ENCODE results near the gene MOB2.

MOB2 gene

DNA sequence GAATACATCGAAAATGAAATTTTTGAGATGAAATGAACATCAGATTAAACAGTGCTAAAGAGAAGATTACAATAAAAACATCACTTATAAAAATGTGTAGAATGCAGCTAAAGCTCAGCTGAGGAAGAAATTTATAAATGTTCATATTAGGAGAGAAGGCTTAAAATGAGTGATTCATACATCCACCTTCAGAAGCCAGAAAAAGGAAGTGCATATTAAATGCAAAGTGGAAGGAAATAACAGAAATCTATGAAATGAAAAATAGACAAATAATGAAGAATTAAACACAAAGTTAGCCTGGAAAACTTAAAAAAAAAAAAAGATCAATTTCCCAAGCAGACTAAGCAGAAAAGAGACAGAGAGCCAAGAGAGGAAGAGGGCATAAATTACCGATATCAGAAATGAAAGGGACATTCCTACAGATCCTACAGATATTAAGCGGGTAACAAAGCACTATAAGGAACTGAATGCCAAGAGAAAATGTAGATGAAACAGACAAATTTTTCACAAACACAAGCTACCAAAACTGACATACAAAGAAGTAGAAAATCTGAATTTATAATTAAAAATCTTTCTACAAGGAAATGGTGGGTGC is 7.2 kb upstream of the MOB2 start:
- no peaks in the 10 kb centered on the region for H3K36me3 ChIP-seq (ENCODE audit: insufficient read depth)
- no peak overlapping the region for H3K27ac ChIP-seq
- no peak overlapping the region for H3K4me2 ChIP-seq
- no peak overlapping the region for H2AFZ ChIP-seq (ENCODE audit: low read depth)
- H3K4me1 ChIP-seq (ENCODE audit: low read depth, poor library complexity, severe bottlenecking), result no peaks in the 10 kb centered on the region
- H3K9ac ChIP-seq, result no peak overlapping the region
- H3K79me2 ChIP-seq (ENCODE audit: insufficient read depth, low read depth), result no peaks in the 10 kb centered on the region
- TF ChIP-seq, protein P1, sequence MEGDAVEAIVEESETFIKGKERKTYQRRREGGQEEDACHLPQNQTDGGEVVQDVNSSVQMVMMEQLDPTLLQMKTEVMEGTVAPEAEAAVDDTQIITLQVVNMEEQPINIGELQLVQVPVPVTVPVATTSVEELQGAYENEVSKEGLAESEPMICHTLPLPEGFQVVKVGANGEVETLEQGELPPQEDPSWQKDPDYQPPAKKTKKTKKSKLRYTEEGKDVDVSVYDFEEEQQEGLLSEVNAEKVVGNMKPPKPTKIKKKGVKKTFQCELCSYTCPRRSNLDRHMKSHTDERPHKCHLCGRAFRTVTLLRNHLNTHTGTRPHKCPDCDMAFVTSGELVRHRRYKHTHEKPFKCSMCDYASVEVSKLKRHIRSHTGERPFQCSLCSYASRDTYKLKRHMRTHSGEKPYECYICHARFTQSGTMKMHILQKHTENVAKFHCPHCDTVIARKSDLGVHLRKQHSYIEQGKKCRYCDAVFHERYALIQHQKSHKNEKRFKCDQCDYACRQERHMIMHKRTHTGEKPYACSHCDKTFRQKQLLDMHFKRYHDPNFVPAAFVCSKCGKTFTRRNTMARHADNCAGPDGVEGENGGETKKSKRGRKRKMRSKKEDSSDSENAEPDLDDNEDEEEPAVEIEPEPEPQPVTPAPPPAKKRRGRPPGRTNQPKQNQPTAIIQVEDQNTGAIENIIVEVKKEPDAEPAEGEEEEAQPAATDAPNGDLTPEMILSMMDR (conservative IDR thresholded peaks at IDR 0.05; ENCODE audit: low read depth, low read length), result no peak
- H3K4me3 ChIP-seq (IDR thresholded peaks at IDR 0.05; ENCODE audit: insufficient read depth, low read depth, low read length), result no peak overlapping the region
- no peaks in the 10 kb centered on the region for H4K20me1 ChIP-seq (ENCODE audit: insufficient read depth)
- no peaks in the 10 kb centered on the region for H3K27me3 ChIP-seq (ENCODE audit: insufficient read depth, low read depth)

DNA sequence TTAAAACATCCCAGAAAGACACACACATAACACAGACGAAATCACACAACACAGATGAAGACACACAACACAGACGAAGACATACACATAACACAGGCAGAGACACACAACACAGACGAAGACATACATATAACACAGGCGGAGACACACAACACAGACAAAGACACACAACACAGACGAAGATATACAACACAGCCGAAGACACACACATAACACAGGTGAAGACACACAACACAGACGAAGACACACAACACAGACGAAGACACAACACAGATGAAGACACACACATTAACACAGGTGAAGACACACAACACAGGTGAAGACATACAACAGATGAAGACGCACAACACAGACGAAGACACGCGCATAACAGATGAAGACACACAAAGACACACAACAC is 4.8 kb upstream of the MOB2 start:
- H2AFZ ChIP-seq (ENCODE audit: low read depth), result no peak overlapping the region
- no peak overlapping the region for H3K27ac ChIP-seq
- TF ChIP-seq, protein P1 (conservative IDR thresholded peaks at IDR 0.05; ENCODE audit: low read depth, low read length), result no peak
- H3K36me3 ChIP-seq (ENCODE audit: insufficient read depth), result no peaks in the 10 kb centered on the region
- H3K4me1 ChIP-seq (ENCODE audit: low read depth, poor library complexity, severe bottlenecking), result no peaks in the 10 kb centered on the region
- H4K20me1 ChIP-seq (ENCODE audit: insufficient read depth), result no peaks in the 10 kb centered on the region
- H3K79me2 ChIP-seq (ENCODE audit: insufficient read depth, low read depth), result no peaks in the 10 kb centered on the region
- H3K4me2 ChIP-seq, result no peak overlapping the region
- no peak overlapping the region for H3K9ac ChIP-seq
- no peaks in the 10 kb centered on the region for H3K27me3 ChIP-seq (ENCODE audit: insufficient read depth, low read depth)
- no peak overlapping the region for H3K4me3 ChIP-seq (IDR thresholded peaks at IDR 0.05; ENCODE audit: insufficient read depth, low read depth, low read length)

DNA sequence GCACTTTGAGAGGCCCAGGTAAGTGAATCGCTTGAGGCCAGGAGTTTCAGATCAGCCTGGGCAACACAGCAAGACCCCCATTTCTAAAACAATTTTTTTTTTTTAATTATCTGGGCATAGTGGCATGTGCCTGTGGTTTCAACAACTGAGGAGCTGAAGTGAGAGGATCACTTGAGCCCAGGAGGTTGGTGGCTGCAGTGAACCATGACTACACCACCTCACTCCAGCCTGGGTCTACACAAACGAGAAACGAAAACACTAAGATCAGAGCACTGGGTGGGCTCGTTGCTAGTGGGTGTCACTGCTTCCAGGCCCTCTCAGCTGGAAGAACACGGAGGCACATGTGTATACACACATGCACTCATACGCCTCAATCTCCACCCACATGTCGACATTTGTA is 4.1 kb upstream of the MOB2 start:
- Histone ChIP-seq H3K27ac (no peak overlapping the region), H3K4me3 (IDR thresholded peaks at IDR 0.05; ENCODE audit: insufficient read depth, low read depth, low read length) (no peak overlapping the region), H3K36me3 (ENCODE audit: insufficient read depth) (no peaks in the 10 kb centered on the region), H3K4me2 (no peak overlapping the region), H3K27me3 (ENCODE audit: insufficient read depth, low read depth) (no peaks in the 10 kb centered on the region), H3K4me1 (ENCODE audit: low read depth, poor library complexity, severe bottlenecking) (no peaks in the 10 kb centered on the region), H4K20me1 (ENCODE audit: insufficient read depth) (no peaks in the 10 kb centered on the region), H2AFZ (ENCODE audit: low read depth) (no peak overlapping the region), H3K9ac (no peak overlapping the region), H3K79me2 (ENCODE audit: insufficient read depth, low read depth) (no peaks in the 10 kb centered on the region)
- TF ChIP-seq, protein P1 (conservative IDR thresholded peaks at IDR 0.05; ENCODE audit: low read depth, low read length), result no peak

DNA sequence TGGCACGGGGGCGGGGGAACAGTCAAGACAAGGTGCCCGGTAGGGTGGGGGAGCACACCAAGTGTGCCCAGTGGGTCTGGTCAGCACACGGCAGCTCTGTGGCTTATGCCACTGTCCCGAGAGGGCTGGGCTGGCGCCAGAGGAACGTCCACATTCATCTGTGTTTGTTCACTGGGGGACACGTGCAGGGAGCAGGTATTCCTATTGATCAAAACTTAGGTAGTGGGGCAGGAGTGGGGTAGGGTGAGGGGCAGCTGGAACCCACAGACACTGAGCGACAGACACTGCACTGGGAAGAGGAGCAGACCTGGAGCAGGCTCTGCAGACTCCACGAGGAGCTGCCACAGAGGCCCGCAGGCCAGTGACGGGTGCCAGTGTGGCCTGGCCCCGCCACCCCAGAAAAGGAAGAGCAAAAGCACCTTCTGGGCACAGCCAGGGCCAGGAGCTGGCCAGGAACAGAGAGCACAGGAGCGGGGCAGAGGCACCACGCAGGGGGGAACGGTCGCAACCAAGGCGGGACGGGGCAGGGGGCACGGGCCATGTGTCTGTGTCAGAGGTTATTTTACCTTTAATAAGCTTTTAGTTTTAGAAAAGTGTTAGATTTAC is 2.1 kb upstream of the MOB2 start:
- H3K27ac ChIP-seq, result no peak overlapping the region
- no peak overlapping the region for H2AFZ ChIP-seq (ENCODE audit: low read depth)
- no peaks in the 10 kb centered on the region for H3K79me2 ChIP-seq (ENCODE audit: insufficient read depth, low read depth)
- no peak overlapping the region for H3K9ac ChIP-seq
- TF ChIP-seq, protein P1 (conservative IDR thresholded peaks at IDR 0.05; ENCODE audit: low read depth, low read length), result no peak
- H3K4me2 ChIP-seq, result no peak overlapping the region
- H4K20me1 ChIP-seq (ENCODE audit: insufficient read depth), result no peaks in the 10 kb centered on the region
- no peaks in the 10 kb centered on the region for H3K4me1 ChIP-seq (ENCODE audit: low read depth, poor library complexity, severe bottlenecking)
- H3K27me3 ChIP-seq (ENCODE audit: insufficient read depth, low read depth), result no peaks in the 10 kb centered on the region
- no peaks in the 10 kb centered on the region for H3K36me3 ChIP-seq (ENCODE audit: insufficient read depth)
- no peak overlapping the region for H3K4me3 ChIP-seq (IDR thresholded peaks at IDR 0.05; ENCODE audit: insufficient read depth, low read depth, low read length)
